Activated naive CD4-positive, alpha-beta T cell (primary cell): ENCODE results near the gene ATXN1.
"Not testable (repeated sequence)": the region's sequence is repeated elsewhere in the genome, so short reads cannot be mapped to it uniquely, and the experiment has no call there.

Experiments
- DNase-seq, 4 experiments: peaks; one replicate each; lab custom pipeline; 2025; lab: John Stamatoyannopoulos, UW

ATXN1 gene

DNA sequence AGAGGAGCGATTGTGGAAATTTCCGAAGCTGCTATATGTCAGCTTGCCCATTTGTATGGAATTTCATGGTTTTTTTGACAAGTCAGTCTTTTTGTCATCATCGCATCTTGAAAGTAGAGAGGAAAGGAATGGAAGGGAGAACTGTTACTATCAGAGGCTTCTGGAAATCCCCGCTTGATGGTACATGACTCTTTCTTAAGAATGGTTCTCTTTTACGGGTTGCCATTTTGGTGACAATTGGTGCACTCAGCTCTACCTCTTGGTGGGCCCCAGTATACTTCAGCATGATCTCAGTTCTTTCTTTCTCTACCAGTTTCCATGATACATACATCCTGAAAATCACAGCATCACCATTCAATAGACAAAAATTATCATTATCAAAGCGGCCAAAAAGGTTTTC lies 146.0 kb downstream of the ATXN1 start:
- DNase-seq: not testable (repeated sequence)

DNA sequence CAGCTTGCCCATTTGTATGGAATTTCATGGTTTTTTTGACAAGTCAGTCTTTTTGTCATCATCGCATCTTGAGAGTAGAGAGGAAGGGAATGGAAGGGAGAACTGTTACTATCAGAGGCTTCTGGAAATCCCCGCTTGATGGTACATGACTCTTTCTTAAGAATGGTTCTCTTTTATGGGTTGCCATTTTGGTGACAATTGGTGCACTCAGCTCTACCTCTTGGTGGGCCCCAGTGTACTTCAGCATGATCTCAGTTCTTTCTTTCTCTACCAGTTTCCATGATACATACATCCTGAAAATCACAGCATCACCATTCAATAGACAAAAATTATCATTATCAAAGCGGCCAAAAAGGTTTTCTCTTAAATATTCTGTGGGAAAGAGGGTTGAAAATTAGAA lies 147.1 kb downstream of the ATXN1 start:
- DNase-seq: not testable (repeated sequence)

DNA sequence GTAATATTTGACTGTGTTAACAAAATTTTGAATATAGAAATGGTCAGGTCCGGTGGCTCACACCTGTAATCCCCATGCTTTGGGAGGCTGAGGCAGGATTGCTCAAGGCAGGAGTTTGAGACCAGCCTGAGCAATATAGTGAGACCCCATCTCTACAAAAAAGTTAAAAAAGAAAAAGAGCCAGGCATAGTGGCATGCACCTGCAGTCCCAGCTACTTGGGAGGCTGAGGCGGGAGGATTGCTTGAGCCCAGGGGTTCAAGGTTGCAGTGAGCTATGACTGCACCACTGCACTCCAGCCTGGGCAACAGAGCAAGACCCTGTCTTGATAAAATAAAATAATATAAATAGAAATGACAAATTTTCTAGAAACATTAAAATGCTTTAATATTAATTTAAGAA lies 147.8 kb downstream of the ATXN1 start:
- DNase-seq: not testable (repeated sequence)

DNA sequence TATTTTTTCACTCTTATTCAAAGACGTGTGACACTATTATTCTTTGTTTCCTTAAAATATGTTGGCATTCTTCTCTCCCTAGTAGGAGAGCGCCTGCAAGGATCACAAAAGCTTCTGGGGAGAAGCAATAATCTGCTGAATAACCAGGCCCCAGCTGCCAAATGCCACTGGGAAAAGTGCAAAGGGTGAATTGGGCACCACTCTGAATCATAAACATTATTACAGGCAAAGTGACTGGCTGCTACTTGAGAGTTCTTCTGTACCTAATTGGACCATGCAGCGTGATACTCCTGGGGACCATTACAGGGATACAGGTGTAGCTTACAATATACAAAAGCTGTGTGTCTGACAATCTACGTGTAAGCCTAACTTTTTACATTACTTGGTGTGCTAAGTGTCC lies 152.8 kb downstream of the ATXN1 start:
- DNase-seq: no peak

DNA sequence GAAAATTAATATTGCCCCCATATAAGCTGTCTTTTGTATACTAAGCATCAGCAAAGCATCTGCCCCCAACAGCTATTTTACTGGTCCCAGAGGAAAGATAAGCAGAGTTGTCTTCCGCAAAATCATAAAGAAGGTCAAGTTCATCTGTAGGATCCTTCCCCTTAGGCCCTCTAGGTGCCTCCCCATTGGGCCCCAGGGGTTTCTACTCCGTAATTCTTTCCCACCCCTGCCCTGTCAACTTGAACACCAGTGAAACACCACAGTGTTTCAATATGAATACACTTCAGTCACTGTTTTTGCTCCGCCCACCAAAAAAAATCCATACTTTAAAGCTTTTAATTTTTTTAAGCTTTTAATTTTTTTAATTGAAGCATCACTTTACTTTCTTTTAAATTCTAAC lies 159.2 kb downstream of the ATXN1 start:
- no peak for DNase-seq

DNA sequence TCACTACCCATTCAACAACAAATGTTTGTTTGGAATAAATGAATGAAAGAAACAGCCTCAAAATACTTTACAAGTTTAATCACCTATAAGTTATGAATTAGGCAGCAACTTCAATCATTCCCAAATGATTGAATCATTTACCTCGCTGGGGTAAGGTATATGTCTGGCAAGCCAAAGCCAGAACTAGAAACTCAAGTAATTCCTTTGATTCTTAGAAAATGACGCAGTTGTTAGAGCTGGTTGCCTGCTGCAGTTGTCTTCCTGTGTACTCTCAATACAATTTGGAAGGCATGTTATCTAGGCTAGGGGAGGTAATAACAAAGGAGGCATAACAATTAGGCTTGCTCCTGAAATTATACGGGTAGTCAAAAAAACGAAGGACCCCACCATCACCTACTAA lies 160.6 kb downstream of the ATXN1 start:
- DNase-seq: no peak

DNA sequence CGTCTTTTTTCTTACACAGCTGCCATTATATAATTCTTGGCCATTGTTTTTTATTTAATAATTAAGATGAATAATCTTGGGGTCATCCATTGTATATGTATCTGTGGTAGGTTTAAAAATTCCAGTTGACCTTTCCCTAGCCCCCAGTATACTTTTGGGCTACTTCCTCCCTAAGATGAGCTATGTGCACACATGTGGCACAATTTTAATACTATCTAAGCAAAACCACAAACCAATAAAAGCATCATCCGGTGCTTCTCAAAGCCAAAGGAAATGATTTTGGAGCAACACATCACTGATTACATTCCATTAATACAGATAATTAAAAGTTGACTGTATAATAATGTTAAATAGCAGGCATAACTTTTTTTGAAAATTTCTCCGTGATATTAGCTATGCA lies 161.2 kb downstream of the ATXN1 start:
- DNase-seq: no peak

DNA sequence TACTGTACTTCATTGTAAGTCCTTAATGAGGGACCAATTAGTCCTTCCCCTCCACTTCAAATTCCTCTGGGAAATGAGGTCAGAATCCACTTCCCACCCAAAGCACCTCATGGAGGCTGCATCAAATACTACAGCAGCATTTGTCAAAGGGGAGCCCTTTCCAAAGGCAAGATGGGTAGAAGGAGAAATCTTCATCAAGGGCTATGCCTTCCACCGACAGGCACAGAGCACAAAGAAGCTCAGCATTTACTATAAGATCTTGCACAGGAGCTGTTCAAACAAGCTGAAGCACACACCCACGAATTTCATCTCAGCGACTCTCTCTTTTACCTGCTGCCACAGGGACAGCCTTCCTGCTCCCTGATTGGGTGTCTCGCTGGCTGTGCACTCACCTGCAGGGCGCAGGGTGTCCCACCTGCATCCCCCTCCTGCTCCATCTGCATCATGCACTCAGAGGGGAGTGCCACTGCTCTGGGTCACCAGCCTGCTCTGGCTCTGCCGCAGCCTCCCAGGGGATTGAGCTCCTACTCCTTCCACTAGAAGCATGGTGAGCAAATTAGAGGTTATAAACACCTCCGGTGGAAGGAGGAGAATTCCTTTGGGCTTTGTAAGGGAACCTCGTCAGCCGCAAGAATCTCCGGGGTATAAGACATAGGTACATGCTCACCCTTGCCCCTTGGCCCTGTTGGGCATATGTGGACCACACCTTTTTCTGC lies 164.5 kb downstream of the ATXN1 start:
- no peak for DNase-seq

DNA sequence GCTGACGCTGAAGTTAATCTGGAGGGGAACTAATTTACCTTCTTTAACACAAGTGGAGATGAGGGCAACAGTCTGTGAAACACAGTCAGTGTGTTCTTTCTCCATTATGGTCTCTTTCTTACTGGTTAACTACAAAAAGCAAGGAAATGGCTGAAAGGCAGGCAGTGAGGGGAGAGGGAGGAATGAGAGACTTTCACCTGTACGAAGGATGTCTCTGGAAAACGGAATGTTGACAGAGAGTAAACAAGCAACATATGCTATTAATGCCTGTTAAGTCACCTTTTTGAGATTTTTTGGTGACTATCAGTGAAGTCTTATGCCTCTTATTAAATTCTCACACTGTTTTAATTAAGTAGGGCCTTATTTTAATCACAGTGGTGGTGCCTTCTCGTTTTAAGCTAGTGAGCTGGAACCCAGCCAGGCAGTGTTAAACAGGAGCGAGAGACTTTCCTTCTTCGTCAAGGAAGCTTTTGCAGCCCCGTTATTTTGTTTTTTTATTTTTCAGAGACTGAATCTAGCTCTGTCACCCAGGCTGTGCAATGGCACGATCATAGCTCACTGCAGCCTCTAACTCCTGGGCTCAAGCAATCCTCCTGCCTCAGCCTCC lies 165.6 kb downstream of the ATXN1 start:
- DNase-seq: no peak

DNA sequence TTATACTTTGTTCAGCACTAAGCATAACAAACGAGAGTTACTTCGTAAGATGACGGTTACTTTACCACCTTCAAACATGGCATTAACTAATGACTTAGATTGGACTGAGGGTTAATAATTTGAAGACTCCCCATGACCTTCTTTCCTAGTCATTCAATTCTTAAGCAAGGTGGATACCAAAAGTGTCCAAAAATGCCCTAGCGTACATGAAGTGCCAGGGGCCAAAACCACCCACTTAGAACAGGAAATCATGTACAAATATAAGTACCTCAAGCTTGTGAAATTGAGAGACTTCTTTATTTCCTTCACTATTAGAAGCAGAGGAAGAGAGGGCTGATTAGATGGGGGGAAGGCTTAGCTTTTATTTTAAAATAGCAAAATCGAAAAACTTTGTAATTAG lies 166.4 kb downstream of the ATXN1 start:
- no peak for DNase-seq

DNA sequence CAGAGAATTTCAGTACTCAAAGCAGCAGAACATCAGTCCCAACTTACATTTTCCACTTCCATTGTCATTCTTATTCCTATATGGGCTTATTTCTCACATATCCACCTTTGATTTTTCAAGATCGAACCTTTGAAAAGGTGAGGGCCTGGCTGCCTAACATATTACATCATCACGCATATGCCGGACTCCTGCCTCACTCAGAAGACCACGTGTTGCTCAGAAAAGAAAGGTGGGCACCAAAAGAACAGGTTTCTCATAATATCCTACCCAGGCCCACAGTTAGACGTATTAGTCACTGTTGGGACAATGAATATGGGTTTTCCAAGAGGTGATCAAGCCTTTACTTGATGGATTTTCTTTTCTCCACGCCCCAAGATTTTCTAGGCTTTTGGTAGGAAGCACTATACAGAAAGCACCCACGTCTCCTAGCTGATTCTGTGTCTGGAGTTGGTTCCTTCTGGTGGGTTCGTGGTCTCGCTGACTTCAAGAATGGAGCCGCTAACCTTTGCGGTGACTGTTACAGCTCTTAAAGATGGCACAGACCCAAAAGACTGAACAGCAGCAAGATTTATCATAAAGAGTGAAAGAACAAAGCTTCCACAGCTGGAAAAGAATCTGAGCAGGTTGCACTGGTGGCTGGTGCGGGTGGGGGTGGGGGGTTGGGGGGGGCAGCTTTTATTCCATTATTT lies 168.9 kb downstream of the ATXN1 start:
- DNase-seq: no peak

DNA sequence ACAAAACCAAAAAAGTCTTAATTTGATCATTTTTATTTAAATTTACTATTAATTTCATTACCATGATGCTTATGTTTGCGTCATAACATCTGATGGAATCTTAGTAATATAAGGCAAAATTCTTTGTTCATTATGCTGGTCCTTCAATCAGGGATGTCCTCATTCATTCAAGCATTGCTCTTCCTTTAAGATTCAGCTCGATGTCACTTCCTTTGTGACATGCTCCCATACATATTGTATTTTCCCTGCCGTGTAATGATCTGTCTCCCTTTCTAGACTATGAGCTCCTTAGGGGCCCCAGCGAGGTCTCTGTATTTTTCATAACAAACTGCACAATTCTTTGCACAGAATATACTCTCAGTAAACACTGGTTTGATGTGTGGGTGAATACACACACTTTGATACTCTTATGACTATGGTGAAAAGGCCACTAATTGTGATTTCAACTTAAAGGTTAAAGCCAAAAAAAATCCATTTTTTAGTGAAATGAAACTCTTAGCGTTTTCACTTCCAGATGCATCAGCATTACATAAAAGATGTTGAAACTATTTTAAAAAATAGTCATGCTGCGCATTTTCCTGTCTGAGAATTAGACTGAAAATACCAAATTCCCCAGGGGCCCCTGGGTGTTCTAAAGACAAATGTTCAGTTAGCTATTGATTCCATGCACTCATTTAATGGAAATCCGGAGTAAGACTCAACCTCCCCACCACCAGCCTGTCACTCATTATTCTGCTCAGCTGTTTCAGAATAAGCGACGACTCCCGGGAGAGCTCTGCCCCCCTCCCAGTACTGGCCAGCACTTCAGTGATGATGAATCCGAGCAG lies 169.7 kb downstream of the ATXN1 start:
- no peak for DNase-seq

DNA sequence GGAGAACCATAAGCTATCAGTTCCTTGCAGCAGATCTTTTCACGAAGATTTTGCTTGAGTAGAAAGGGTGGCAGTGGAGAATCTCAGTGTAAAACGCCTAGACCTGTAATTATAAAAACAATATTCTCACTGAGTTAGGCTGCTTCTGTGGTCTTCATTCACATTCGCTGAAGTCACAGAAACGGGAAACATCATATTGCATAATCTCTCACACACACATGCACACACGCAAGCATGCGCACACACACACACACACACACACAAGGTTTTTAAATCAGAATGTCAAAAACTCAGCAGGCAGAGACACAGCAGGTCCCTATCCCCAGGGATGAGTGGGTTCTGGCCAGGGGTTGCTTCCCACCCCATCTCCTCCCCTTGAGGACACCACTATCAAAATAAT lies 175.5 kb downstream of the ATXN1 start:
- DNase-seq: no peak

DNA sequence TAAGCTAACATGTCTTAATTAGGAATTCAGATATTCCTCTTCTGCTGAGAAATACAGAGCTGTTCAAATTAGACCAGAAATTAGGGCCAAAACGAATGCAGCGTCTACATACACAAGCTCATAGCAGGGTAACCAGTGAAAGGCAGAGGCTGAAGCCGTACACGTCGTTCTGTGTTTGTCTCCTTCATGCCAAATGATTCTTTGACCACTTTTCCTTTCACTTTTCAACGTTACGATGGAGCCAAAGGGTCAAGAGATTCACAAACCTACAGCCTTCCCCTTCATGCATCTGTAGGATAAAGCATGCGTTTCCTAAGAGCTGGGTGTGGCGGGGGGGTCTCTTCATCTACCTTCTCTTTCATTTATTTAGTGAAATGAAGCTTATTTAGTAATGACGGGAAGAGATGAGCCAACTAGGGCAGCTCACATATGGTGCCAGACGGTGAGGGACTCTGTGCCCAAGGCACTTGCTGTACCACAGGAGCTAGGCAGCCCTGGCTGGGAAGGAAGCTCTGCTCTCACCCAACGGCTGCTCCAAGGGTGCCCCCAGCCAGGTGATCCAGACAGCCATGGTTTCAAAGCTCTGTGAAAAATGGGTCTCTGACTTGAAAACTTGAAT lies 178.0 kb downstream of the ATXN1 start:
- DNase-seq: no peak

DNA sequence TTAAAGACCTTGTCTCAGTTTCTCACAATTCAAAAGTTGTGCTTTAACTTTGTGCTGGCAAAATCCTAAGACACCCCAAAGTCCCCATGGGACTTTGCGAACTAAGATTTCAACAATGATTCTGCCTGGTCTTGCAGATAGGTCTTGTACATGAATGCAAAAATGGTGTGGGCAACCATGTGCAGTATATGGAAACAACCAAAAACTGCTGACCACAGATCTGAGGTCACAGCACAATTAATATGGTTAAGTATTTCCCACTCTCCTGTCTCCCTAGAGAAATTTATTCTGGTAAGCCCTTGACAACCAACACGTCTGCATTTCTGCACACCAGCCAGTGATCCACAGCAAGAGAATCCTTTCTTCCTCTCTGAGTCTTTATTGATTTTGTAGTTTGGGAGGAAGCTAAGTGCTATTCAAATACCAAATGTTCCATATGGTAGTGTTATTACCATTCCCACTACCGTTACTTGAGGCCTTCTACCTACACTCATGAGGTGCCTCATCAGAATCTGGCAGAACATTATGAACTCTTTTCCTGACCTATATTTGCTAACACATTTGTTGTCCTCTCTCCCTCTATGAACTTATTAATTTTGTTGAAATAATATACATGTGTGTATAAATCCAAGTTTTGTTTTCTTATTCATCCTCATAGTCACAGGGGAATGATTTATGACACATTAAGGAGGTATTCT lies 178.7 kb downstream of the ATXN1 start:
- DNase-seq: no peak

DNA sequence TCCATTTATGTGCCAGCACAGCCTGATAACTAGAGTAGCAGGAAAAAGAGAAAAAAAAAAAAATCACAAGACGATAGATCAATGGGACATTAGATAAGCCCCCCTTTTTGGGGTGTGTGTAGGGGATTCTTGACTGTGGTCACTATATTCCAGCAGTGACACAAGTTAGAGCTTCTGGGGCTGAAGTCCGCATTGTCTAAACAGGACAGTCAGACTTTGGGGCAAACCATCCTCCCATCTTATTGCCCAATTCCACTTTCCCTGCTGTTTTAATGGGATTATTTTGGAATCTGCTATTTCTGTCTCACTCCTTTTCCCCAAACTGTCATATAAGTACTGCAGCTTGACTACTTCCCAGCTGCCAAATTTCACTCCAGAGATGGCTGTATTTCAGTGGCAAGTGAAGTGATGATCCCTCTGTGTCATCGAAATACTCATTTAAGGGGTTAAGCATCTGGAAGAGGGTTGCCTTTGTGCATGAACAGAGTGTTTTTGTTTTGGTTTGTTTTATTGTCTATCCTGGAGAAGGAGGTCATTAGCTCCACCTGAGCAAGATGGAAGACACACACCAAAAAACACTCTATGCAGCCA lies 182.5 kb downstream of the ATXN1 start:
- no peak for DNase-seq

DNA sequence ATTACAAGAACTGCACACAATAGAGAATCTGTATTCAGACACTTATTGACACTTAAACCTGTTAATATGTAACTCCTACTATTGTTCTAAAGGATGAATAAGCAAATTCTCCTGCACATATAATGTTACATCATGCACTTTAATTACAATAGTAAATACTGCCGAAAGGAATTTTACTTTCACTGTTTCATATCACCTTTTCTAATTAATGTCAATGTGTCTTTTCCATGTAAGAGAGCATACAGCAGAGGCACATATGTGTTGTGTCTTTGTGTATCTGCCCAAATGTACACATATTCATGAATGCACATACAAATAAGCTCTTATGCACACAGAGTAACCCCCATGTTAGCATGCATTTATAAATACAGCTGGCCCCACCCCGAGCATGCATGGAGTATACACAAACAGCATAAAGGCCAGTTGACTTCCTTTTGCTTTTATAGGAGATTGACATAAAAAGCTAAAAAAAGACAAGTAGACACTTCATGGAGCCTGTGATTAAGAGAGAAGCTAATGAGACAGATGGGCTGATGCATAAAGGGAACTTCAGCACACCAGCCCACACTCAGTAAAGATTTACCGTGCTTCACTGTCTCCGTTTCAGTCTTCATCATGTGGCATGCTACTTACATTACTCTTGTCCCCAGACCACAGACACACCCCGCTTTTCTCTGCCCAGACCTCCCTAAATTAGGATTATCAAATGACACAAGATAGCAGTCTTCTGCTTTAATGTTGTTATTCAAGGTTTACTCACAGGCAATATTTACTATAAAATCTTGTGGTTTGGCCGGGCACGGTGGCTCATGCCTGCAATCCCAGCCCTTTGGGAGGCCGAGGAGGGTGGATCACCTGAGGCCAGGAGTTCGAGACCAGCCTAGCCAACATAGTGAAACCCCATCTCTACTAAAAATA lies 184.6 kb downstream of the ATXN1 start:
- DNase-seq: no peak

DNA sequence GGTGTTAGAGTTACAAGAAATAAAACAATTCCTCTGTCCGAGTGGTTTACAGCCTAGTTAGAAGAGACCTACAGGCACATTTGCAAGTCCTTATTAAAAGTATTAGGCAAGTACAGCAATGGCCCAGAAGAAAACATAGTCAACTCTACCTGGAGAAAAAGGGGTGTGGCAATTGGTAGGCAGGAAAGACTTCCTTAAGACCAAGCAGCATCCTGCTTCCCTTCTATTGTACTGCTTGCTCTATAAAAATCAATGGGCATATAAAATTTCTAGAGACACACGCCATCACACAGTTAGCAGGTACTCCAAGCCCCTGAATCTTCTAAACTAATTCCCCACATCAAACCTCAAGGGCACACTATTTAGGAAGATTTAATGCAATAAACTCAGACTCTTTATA lies 185.6 kb downstream of the ATXN1 start:
- no peak for DNase-seq

DNA sequence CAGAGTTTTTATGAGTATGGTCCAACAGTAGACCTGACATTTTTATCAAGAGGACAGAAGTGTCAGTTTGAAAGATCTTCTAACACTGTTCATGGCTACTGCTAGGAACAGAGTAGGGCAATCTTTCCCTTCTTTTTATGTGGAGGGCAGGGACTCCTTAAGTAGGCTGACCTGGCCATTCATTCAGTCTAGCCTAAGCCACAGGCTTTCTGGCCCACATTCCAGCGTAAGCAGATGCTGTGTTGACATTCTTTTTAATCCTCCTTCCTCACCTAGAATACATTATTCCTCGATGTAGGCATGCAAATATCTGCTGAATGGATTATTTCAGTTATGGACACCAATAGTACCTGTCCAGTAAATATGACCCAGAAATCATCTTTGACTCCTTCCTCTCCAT lies 188.3 kb downstream of the ATXN1 start:
- no peak for DNase-seq

DNA sequence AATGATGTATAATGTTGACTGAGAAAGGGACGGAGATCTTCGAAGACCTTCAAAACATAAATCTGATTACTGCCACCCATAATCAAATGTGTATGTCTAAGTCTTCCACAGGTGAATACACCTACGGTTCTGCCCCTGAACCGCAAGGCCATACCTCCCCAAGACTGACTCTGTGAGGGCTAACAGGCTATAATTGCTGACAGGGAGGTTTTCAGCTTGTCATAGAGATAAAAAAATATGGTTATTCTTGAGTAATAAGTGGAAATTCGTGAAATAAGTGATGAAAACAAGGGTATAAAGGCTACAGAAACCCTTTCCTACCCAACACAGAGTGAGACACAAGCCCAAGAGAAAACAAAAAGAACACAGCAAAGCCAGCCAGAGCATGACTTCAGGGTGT lies 188.9 kb downstream of the ATXN1 start:
- DNase-seq: no peak
